K562 (cell line): ENCODE measurements around the gene ZNF689. TPM values are rescaled to one million over a fixed set of nuclear protein-coding genes. Genes with fewer than 3 reads are reported as not detected.

Experiments used
- FIP1L1 ChIP-seq: fragments of 200-400 bp; formaldehyde crosslinking; IDR thresholded peaks from 2 replicates; pipeline ENCODE4 v1.6.1; 2018; ENCODE audit warnings: mild to moderate bottlenecking, low read depth, low read length; ENCODE audit not compliant: poor library complexity, severe bottlenecking
- KDM5B ChIP-seq: fragments of 200-600 bp; sonication (generic); IDR thresholded peaks from 2 replicates; pipeline ENCODE4 v1.6.1; 2012; ENCODE audit warnings: low read depth, mild to moderate bottlenecking, moderate library complexity, low read length, control low read depth, inconsistent platforms; ENCODE audit not compliant: insufficient replicate concordance
- KLF16 ChIP-seq: IDR thresholded peaks from 2 replicates; pipeline ENCODE4 v1.6.1; 2016; ENCODE audit warnings: antibody characterized with exemption
- NFIC ChIP-seq: fragments of 450-650 bp; IDR thresholded peaks from 2 replicates; pipeline ENCODE4 v1.6.1; 2017; ENCODE audit warnings: mild to moderate bottlenecking, inconsistent platforms
- polyA plus RNA-seq, 8 experiments: library from polyadenylated mRNA; depleted of rRNA in 4 of 8; stranded (reverse) in 5 of 8; unstranded in 3 of 8; fragments of >200 nt; fragmentation: Nextera tagmentation in 2 of 8; fragmentation: Illumina TruSeq in 1 of 8; extraction: Ambion mirVana in 2 of 8; extraction: Trizol in 1 of 8; gene quantifications; 2 replicates each; pipeline versions ENCODE4 v1.2.1 to v1.2.3, GENCODE V29; 2011 to 2014; ENCODE audit warnings: inconsistent platforms in 1 of 8, missing spikeins in 1 of 8
- total RNA-seq, 7 experiments: library from RNA; depleted of rRNA in 6 of 7; stranded (reverse); fragments of >200 nt in 6 of 7; fragmentation: Illumina TruSeq in 2 of 7; extraction: Trizol in 2 of 7; gene quantifications; 2 replicates each; pipeline versions ENCODE4 v1.2.1 to v1.2.3, GENCODE V29; 2011 to 2021; ENCODE audit warnings: low replicate concordance in 1 of 7
- TF ChIP-seq, protein P1 (sequence below): fragments of 250-450 bp; sonication (Bioruptor Pico); IDR thresholded peaks from 2 replicates; pipeline ENCODE4 v1.4.0; 2020
- TF ChIP-seq, protein P2 (sequence below): fragments of 250-450 bp; sonication (Bioruptor Pico); IDR thresholded peaks from 2 replicates; pipeline ENCODE4 v1.5.0; 2021

ZNF689 gene
- total and polyA plus RNA-seq, 9 of the 15 experiments (the other 6 are each of a cell fraction or from before 2014, with no cell fraction given), result 5.4 to 15.4 (median 10.8) TPM

DNA sequence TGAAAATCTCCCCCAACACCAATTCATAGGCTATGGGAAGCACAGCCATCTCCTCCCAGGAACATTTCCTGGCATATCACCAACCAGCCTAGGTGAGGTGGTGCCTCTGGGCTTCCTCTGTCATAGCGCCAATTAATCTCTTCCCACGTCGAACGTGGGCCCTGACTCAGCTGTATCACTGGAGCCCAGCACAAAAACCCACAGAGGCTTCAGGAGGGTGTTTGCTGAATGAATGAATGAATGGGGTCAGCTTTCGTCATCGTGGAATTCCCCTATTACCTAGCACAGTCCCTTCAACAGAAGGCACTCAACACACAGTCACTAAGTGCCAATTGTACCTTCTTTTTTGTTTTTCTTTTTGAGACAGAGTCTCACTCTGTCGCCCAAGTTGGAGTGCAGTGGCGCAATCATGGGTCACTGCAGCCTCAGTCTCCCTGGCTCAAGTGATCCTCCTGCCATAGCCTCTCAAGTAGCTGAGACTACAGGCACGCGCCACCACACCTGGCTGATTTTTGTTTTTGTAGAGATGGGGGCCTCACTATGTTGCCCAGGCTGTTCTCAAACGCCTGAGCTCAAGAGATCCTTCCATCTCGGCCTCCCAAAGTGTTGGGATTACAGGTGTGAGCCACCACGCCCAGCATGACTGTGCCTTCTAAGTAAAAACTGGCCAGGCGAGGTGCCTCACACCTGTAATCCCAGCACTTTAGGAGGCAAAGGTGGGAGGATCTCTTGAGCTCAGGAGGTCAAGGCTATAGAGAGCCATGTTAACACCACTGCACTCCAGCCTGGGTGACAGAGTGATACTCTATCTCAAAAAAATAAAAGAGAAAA lies 42.8 kb downstream of the ZNF689 start (continued):
- TF ChIP-seq, protein P1, sequence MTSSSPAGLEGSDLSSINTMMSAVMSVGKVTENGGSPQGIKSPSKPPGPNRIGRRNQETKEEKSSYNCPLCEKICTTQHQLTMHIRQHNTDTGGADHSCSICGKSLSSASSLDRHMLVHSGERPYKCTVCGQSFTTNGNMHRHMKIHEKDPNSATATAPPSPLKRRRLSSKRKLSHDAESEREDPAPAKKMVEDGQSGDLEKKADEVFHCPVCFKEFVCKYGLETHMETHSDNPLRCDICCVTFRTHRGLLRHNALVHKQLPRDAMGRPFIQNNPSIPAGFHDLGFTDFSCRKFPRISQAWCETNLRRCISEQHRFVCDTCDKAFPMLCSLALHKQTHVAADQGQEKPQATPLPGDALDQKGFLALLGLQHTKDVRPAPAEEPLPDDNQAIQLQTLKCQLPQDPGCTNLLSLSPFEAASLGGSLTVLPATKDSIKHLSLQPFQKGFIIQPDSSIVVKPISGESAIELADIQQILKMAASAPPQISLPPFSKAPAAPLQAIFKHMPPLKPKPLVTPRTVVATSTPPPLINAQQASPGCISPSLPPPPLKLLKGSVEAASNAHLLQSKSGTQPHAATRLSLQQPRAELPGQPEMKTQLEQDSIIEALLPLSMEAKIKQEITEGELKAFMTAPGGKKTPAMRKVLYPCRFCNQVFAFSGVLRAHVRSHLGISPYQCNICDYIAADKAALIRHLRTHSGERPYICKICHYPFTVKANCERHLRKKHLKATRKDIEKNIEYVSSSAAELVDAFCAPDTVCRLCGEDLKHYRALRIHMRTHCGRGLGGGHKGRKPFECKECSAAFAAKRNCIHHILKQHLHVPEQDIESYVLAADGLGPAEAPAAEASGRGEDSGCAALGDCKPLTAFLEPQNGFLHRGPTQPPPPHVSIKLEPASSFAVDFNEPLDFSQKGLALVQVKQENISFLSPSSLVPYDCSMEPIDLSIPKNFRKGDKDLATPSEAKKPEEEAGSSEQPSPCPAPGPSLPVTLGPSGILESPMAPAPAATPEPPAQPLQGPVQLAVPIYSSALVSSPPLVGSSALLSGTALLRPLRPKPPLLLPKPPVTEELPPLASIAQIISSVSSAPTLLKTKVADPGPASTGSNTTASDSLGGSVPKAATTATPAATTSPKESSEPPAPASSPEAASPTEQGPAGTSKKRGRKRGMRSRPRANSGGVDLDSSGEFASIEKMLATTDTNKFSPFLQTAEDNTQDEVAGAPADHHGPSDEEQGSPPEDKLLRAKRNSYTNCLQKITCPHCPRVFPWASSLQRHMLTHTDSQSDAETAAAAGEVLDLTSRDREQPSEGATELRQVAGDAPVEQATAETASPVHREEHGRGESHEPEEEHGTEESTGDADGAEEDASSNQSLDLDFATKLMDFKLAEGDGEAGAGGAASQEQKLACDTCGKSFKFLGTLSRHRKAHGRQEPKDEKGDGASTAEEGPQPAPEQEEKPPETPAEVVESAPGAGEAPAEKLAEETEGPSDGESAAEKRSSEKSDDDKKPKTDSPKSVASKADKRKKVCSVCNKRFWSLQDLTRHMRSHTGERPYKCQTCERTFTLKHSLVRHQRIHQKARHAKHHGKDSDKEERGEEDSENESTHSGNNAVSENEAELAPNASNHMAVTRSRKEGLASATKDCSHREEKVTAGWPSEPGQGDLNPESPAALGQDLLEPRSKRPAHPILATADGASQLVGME (CRISPR knock-in tag), result no peak
- TF ChIP-seq KLF16, result no peak
- TF ChIP-seq, protein P2, sequence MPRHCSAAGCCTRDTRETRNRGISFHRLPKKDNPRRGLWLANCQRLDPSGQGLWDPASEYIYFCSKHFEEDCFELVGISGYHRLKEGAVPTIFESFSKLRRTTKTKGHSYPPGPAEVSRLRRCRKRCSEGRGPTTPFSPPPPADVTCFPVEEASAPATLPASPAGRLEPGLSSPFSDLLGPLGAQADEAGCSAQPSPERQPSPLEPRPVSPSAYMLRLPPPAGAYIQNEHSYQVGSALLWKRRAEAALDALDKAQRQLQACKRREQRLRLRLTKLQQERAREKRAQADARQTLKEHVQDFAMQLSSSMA, result no peak
- TF ChIP-seq FIP1L1, result no peak
- 0 out of 2 replicates have a peak, but pooled peaks have one; percentile 6 for TF ChIP-seq NFIC
- no peak for TF ChIP-seq KDM5B
- TF ChIP-seq, all 486 proteins: peak for 2
